G401.6 (cell line): Measurements from ENCODE around the gene DGCR6.
"Not testable (repeated sequence)": the region's sequence is repeated elsewhere in the genome, so short reads cannot be mapped to it uniquely, and the experiment has no call there.

Source experiments
- FAIRE-seq: peaks from 2 replicates; lab custom pipeline; 2012; peaks lifted over from hg19 to GRCh38; lab: Jason Lieb, UNC

DGCR6 gene

DNA sequence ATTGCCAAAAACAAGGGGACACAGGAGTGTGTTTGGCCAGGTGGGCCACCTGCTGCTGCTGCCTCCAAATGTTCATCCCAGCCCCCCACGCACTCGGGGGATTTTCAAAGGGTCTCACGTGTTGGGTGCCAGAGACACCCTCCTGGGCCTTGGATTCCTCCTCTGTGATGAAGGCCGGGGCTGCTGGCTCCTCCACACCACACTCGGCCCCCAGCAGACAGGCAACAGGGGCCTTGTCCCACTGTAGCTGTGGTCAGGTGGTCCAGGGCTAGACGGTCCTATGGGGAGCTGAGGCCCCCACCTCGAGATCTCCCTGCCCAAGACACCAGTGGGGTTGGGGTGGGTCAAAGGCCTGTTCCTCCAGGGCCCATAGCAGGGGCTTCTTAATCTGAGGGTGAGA is 55.1 kb downstream of the DGCR6 start:
- FAIRE-seq, result not testable (repeated sequence)
